ENCODE data around the gene PLCB4.

DNA sequence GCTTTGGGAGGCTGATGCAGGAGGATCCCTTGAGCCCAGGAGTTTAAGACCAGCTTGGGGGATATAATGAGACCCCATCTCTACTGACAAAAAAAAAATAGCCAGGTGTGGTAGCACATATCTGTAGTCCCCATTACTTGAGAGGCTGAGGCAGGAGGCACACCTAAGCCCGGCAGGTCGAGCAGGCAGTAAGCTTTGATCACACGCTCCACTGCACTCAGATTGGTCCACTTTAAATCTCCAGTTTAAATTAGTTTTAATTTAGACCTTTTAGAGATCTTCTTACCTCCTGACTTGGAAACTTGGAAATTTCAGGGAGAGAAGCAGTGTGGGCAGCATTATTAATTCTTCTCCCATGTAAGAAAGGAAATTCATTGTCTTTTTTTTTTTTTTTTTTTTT, 16.8 kb upstream of the PLCB4 start:
- TF ChIP-seq, protein P1, sequence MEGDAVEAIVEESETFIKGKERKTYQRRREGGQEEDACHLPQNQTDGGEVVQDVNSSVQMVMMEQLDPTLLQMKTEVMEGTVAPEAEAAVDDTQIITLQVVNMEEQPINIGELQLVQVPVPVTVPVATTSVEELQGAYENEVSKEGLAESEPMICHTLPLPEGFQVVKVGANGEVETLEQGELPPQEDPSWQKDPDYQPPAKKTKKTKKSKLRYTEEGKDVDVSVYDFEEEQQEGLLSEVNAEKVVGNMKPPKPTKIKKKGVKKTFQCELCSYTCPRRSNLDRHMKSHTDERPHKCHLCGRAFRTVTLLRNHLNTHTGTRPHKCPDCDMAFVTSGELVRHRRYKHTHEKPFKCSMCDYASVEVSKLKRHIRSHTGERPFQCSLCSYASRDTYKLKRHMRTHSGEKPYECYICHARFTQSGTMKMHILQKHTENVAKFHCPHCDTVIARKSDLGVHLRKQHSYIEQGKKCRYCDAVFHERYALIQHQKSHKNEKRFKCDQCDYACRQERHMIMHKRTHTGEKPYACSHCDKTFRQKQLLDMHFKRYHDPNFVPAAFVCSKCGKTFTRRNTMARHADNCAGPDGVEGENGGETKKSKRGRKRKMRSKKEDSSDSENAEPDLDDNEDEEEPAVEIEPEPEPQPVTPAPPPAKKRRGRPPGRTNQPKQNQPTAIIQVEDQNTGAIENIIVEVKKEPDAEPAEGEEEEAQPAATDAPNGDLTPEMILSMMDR (IDR thresholded peaks at IDR 0.05) = no peak
- no peak for TF ChIP-seq POLR2A (IDR thresholded peaks at IDR 0.05)

All from adrenal gland (tissue), 5 donors.